Skeletal muscle cell (primary cell): ENCODE measurements around the gene MERTK.
A peak's percentile ranks its signal among the peaks of the same experiment; 100 is the strongest.

Experiments
- DNase-seq: peaks from one replicate; pipeline ENCODE4 v3.0.0-alpha.2; 2010; ENCODE audit warnings: low read depth
- H3K4me3 ChIP-seq: 2 replicates; pipeline ENCODE4 v1.5.1; 2011; ENCODE audit warnings: low read depth, mild to moderate bottlenecking, control low read depth, low read length, moderate library complexity

Gene MERTK

GRCh38 chr2:112000399-112001135 is 102.2 kb downstream of the MERTK start:
- no peak overlapping the region for H3K4me3 ChIP-seq
- DNase-seq = no peak

GRCh38 chr2:112001136-112001715 is 102.8 kb downstream of the MERTK start:
- no peak for DNase-seq
- no peak overlapping the region for H3K4me3 ChIP-seq

GRCh38 chr2:112001942-112002341 is 103.5 kb downstream of the MERTK start:
- DNase-seq = no peak

GRCh38 chr2:112003576-112004252 is 105.3 kb downstream of the MERTK start:
- DNase-seq = no peak
- H3K4me3 ChIP-seq = no peak overlapping the region

More at GRCh38 chr2:112001942-112002341, 103.5 kb downstream of the MERTK start:
- no peak overlapping the region for H3K4me3 ChIP-seq

- no peak for DNase-seq
- no peak overlapping the region for H3K4me3 ChIP-seq
Observed at GRCh38 chr2:112004253-112004645, 105.8 kb downstream of the MERTK start.

- DNase-seq = no peak
- H3K4me3 ChIP-seq = no peak overlapping the region
Observed at GRCh38 chr2:112005406-112006075, 107.1 kb downstream of the MERTK start.

- H3K4me3 ChIP-seq = no peak overlapping the region
Observed at GRCh38 chr2:112006076-112006410, 107.6 kb downstream of the MERTK start.

GRCh38 chr2:112007493-112007892 is 109.1 kb downstream of the MERTK start:
- no peak for DNase-seq
- H3K4me3 ChIP-seq = no peak overlapping the region

More at GRCh38 chr2:112006076-112006410, 107.6 kb downstream of the MERTK start:
- peak; percentile 15 for DNase-seq

- no peak for DNase-seq
- no peak overlapping the region for H3K4me3 ChIP-seq
Observed at GRCh38 chr2:112008910-112009485, 110.6 kb downstream of the MERTK start.

GRCh38 chr2:112010751-112011150 is 112.3 kb downstream of the MERTK start:
- DNase-seq = no peak
- no peak overlapping the region for H3K4me3 ChIP-seq

GRCh38 chr2:112012556-112012955 is 114.1 kb downstream of the MERTK start:
- no peak overlapping the region for H3K4me3 ChIP-seq
- DNase-seq = no peak

GRCh38 chr2:112018846-112019245 is 120.4 kb downstream of the MERTK start:
- DNase-seq = no peak
- H3K4me3 ChIP-seq = no peak overlapping the region

- DNase-seq = no peak
- H3K4me3 ChIP-seq = no peak overlapping the region
Observed at GRCh38 chr2:112019569-112019982, 121.2 kb downstream of the MERTK start.

GRCh38 chr2:112020561-112020960 is 122.2 kb downstream of the MERTK start:
- no peak overlapping the region for H3K4me3 ChIP-seq
- no peak for DNase-seq

GRCh38 chr2:112021290-112021689 is 122.9 kb downstream of the MERTK start:
- H3K4me3 ChIP-seq = no peak overlapping the region
- DNase-seq = no peak

GRCh38 chr2:112021781-112022231 is 123.4 kb downstream of the MERTK start:
- no peak for DNase-seq
- H3K4me3 ChIP-seq = no peak overlapping the region

- no peak overlapping the region for H3K4me3 ChIP-seq
- DNase-seq = no peak
Observed at GRCh38 chr2:112023707-112024106, 125.3 kb downstream of the MERTK start.

- H3K4me3 ChIP-seq = no peak overlapping the region
- no peak for DNase-seq
Observed at GRCh38 chr2:112024231-112024630, 125.8 kb downstream of the MERTK start.

- DNase-seq = no peak
- H3K4me3 ChIP-seq = no peak overlapping the region
Observed at GRCh38 chr2:112024896-112025491, 126.6 kb downstream of the MERTK start.
